HepG2 (cell line): ENCODE measurements around the gene CSNK2A1. TPM values are rescaled to one million over a fixed set of nuclear protein-coding genes. Genes with fewer than 3 reads are reported as not detected.

ENCODE experiments used
- EP300 ChIP-seq, 3 experiments: sonication (generic) in 1 of 3; formaldehyde crosslinking in 1 of 3; IDR thresholded peaks; 2 replicates each; pipeline versions ENCODE4 v1.5.1 to v1.6.1; 2011 to 2020; ENCODE audit warnings: low read depth in 2 of 3, low read length in 2 of 3, borderline replicate concordance in 1 of 3, improper control_type of control experiment in 1 of 3, mild to moderate bottlenecking in 1 of 3, missing genetic modification reagents in 1 of 3, moderate library complexity in 1 of 3
- HDAC1 ChIP-seq: sonication (generic); formaldehyde crosslinking; IDR thresholded peaks from 2 replicates; pipeline ENCODE4 v1.5.1; 2020; ENCODE audit warnings: mild to moderate bottlenecking, missing genetic modification reagents
- HMG20B ChIP-seq: conservative IDR thresholded peaks from 2 replicates; pipeline ENCODE4 v1.6.1; 2016; ENCODE audit warnings: missing genetic modification reagents, missing compliant biosample characterization
- ISL2 ChIP-seq: sonication (generic); formaldehyde crosslinking; IDR thresholded peaks from 2 replicates; pipeline ENCODE4 v1.5.0; 2020; ENCODE audit warnings: missing genetic modification reagents
- NONO ChIP-seq, 2 experiments: fragments of 450-650 bp in 1 of 2; sonication (generic) in 1 of 2; formaldehyde crosslinking in 1 of 2; IDR thresholded peaks in 1 of 2; conservative IDR thresholded peaks in 1 of 2; 2 replicates each; pipeline versions ENCODE4 v1.6.1 to v1.8.0; 2017 to 2022; ENCODE audit warnings: mild to moderate bottlenecking in 1 of 2, missing genetic modification reagents in 1 of 2, moderate library complexity in 1 of 2
- NR2F6 ChIP-seq, 2 experiments: IDR thresholded peaks; 2 replicates each; pipeline ENCODE4 v1.6.1; 2016; ENCODE audit warnings: antibody characterized with exemption in 1 of 2, mild to moderate bottlenecking in 1 of 2
- PHF20 ChIP-seq: sonication (generic); formaldehyde crosslinking; IDR thresholded peaks from 2 replicates; pipeline ENCODE4 v1.5.0; 2020; ENCODE audit warnings: mild to moderate bottlenecking, missing genetic modification reagents
- SOX6 ChIP-seq, 2 experiments: fragments of 450-650 bp in 1 of 2; sonication (generic) in 1 of 2; formaldehyde crosslinking in 1 of 2; IDR thresholded peaks; 2 replicates each; pipeline versions ENCODE4 v1.4.0 to v1.6.1; 2017 to 2020; ENCODE audit warnings: antibody characterized with exemption in 1 of 2, mild to moderate bottlenecking in 1 of 2, missing genetic modification reagents in 1 of 2
- SP5 ChIP-seq: IDR thresholded peaks from 2 replicates; pipeline ENCODE4 v1.6.1; 2016; ENCODE audit warnings: low read depth, borderline replicate concordance
- UBTF ChIP-seq: sonication (generic); formaldehyde crosslinking; IDR thresholded peaks from 2 replicates; pipeline ENCODE4 v1.4.0; 2020; ENCODE audit warnings: mild to moderate bottlenecking, missing genetic modification reagents
- ZBTB14 ChIP-seq: sonication (generic); formaldehyde crosslinking; IDR thresholded peaks from 2 replicates; pipeline ENCODE4 v1.4.0; 2020; ENCODE audit warnings: missing genetic modification reagents
- ZBTB7B ChIP-seq: sonication (generic); formaldehyde crosslinking; IDR thresholded peaks from 2 replicates; pipeline ENCODE4 v1.4.0; 2020; ENCODE audit warnings: missing genetic modification reagents
- ZNF710 ChIP-seq: sonication (generic); formaldehyde crosslinking; IDR thresholded peaks from 2 replicates; pipeline ENCODE4 v1.5.0; 2020; ENCODE audit warnings: mild to moderate bottlenecking, missing genetic modification reagents, borderline replicate concordance
- polyA plus RNA-seq, 8 experiments: library from polyadenylated mRNA; depleted of rRNA in 3 of 8; stranded (reverse) in 7 of 8; unstranded in 1 of 8; fragments of >200 nt; fragmentation: Illumina TruSeq in 4 of 8; extraction: Trizol in 4 of 8; gene quantifications; 2 replicates each; pipeline versions ENCODE4 v1.2.1 to v1.2.3, GENCODE V29; 2011 to 2016; ENCODE audit warnings: low read depth in 4 of 8, missing spikeins in 1 of 8, mixed read lengths in 1 of 8; ENCODE audit not compliant: insufficient read depth in 1 of 8
- total RNA-seq, 5 experiments: library from RNA; depleted of rRNA; stranded (reverse); fragments of >200 nt; fragmentation: Illumina TruSeq; extraction: Trizol; gene quantifications; 2 replicates each; pipeline ENCODE4 v1.2.3, GENCODE V29; 2016; ENCODE audit warnings: low read depth in 1 of 5

The CSNK2A1 gene
- total and polyA plus RNA-seq, 2 of the 13 experiments (the other 11 are each of a cell fraction or from before 2014, with no cell fraction given) = 153 to 231 TPM

GRCh38 chr20:555976-556385 is 12.4 kb upstream of the CSNK2A1 start (continued):
- TF ChIP-seq SOX6 (IDR thresholded peaks at IDR 0.05) (no peak), SOX6 (CRISPR knock-in tag; IDR thresholded peaks at IDR 0.05) (peak; percentile 40), NR2F6 (IDR thresholded peaks at IDR 0.05) (no peak), NR2F6 (CRISPR knock-in tag; IDR thresholded peaks at IDR 0.05) (peak; percentile 53; the same call in 1 of the 2 replicates), PHF20 (CRISPR knock-in tag) (peak; percentile 13; the same call in 1 of the 2 replicates), UBTF (CRISPR knock-in tag) (peak; percentile 19; the same call in 1 of the 2 replicates), NONO (IDR thresholded peaks at IDR 0.05) (no peak), NONO (CRISPR knock-in tag; conservative IDR thresholded peaks at IDR 0.05) (0 out of 2 replicates have a peak, but pooled peaks have one; percentile 36), ZBTB14 (no peak), ISL2 (CRISPR knock-in tag) (no peak), SP5 (CRISPR knock-in tag) (peak; percentile 91), ZBTB7B (CRISPR knock-in tag) (peak; percentile 49; the same call in 1 of the 2 replicates), EP300 (IDR thresholded peaks at IDR 0.05; ENCODE audit: low read depth in 2 of 2, low read length in 2 of 2) (peak in 1 of 2 experiments; percentile 27; a peak in 1 of 4 replicates), EP300 (CRISPR knock-in tag; IDR thresholded peaks at IDR 0.05; ENCODE audit: borderline replicate concordance) (no peak), HMG20B (0 out of 2 replicates have a peak, but pooled peaks have one; percentile 18), ZNF710 (CRISPR knock-in tag) (peak; percentile 68; the same call in 1 of the 2 replicates), HDAC1 (CRISPR knock-in tag) (0 out of 2 replicates have a peak, but pooled peaks have one; percentile 46)
- TF ChIP-seq, all 625 proteins: peak for 49
